GM18873 (cell line): ENCODE measurements around the gene COX6B2.
"Not testable (repeated sequence)": the region's sequence is repeated elsewhere in the genome, so short reads cannot be mapped to it uniquely, and the experiment has no call there.

Source experiments
- ATAC-seq: cut with Tn5 transposase; IDR thresholded peaks from one replicate; pipeline ENCODE4 v1.9.1; 2021; ENCODE audit warnings: mild to moderate bottlenecking, moderate library complexity, moderate number of reproducible peaks; ENCODE audit not compliant: unreplicated experiment, low FRiP score

COX6B2 gene, protein sequence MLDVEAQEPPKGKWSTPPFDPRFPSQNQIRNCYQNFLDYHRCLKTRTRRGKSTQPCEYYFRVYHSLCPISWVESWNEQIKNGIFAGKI

DNA sequence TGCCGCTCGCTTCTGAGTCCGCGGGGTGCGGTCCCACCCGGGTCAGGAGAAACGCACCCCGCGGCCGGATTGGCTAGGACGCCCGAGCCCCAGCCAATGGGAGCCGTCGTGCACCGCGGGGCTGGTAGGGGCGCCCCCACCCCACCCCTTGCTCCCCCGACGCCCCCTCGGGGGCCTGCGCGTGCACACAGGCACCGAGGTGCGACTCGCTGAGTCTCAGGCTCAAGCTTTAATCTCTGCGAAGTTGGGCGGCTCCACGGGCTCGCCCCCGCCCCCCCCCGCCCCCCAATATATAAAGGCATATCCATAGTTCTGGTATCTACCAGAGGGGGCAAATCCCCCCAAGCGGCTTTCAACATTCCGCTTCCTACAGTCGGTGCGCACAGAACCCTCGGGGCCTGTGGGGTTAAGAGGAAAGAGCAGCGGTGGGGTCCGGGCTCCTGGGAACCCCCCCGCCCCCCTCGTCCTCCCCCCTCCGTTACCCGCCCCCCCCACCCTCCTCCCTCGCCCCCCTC lies at the start of gene COX6B2:
Gene COX6B2, minus strand, starts transcription at position 22 of the 515 bp plus-strand sequence. CDS start 198 bp downstream, outside the sequence.
- ATAC-seq: no peak

GRCh38 chr19:55402509-55402908 lies 48.0 kb upstream of the COX6B2 start:
- ATAC-seq: no peak

DNA sequence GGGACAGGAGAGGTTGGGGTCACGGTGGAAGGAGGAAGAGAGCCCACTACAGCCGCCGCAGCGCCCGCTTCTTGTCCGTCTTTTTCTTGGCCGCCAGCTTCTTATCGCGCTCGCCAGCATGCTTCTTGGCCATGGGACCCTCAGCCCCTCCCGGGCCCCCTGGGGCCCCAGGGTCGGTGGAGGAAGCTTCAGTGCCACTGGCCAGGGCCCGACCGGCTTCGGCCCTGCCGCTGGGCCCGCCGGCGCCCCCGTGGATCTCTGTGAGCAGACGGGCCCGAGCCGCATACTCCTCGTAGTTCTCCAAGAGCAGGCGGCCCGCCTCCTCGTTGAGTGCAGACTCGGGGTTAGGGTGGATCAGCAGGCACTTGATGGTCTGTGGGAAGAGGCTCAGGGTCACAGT lies 46.9 kb upstream of the COX6B2 start:
- not testable (repeated sequence) for ATAC-seq

DNA sequence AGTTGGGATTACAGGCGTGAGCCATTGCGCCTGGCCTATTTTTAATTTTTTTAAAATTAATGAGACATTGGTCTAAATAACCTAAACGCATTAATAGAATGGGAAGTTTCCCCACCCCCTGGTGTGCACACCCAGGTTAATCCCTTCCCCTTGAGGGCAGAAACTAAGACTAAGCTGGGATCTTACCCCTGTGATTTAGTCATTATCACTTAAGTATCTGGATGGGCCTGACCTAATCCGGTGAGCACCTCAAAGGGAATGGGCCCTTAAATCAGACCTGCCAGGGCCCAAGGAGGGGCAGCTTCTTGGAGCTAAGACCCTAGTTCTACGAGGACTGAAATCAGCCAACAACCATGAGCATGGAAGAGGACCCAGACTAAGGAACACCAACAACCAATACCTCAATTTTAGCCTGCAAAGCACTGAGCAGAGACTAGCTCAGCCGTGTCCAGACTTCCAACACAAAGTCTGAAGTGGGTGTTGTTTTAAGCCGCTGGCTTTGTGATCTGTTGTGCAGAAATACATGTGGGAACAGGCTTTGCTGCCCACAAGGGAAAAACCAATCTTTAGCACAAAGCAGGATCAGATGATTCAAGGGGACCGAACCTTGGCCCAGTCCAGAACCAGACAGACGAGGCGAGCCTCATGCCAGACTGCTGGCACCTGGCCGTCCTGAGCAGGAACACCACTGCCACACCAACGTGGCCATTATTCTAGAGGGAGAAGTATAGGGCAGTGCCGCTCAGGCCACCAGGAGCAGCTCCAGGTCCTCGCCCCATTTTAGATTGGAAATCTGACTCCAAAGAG lies 46.0 kb upstream of the COX6B2 start:
- no peak for ATAC-seq

- no peak for ATAC-seq
Measured at GRCh38 chr19:55398200-55398925, 43.8 kb upstream of the COX6B2 start.

DNA sequence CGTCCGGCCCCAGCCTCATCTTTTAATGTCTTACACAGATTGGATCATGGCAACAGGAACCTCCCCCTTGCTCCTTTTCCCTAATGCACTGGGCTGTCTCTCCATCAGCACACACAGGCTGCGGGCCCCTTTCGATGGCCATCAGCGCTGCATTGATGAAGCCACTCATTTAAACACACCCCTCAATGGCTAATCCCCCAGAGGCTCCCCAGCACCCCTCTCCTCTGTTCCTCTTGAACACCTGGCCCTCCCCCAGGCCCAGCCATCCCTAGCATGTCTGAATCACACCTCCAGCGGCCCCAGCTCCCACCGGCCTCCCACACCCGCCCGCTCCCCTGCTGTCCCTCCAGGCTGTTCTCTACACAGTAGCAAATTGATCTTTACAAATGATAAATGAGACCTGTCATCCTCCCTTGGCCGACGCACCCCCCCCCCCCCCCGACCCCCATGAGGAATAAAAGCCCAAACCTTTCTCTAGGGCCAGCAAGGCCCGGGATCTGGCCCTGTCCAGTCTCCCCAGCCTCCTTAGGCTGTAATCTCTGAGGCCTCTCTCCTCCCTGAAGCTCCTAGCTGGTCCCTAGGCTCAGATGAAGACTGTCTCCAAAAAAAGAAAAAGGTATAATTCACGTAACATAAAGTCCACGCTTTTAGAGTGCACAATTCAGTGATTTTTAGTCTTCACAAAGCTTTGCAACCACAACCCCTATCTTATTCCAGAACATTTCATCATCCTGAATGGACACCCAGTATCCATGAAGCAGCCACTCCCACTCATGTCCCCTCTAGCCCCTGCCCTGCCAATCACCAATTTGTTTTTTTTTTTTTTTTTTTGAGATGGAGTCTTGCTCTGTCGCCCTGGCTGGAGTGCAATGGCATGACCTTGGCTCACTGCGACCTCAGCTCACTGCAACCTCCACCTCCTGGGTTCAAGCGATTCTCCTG lies 38.6 kb upstream of the COX6B2 start:
- ATAC-seq: no peak

DNA sequence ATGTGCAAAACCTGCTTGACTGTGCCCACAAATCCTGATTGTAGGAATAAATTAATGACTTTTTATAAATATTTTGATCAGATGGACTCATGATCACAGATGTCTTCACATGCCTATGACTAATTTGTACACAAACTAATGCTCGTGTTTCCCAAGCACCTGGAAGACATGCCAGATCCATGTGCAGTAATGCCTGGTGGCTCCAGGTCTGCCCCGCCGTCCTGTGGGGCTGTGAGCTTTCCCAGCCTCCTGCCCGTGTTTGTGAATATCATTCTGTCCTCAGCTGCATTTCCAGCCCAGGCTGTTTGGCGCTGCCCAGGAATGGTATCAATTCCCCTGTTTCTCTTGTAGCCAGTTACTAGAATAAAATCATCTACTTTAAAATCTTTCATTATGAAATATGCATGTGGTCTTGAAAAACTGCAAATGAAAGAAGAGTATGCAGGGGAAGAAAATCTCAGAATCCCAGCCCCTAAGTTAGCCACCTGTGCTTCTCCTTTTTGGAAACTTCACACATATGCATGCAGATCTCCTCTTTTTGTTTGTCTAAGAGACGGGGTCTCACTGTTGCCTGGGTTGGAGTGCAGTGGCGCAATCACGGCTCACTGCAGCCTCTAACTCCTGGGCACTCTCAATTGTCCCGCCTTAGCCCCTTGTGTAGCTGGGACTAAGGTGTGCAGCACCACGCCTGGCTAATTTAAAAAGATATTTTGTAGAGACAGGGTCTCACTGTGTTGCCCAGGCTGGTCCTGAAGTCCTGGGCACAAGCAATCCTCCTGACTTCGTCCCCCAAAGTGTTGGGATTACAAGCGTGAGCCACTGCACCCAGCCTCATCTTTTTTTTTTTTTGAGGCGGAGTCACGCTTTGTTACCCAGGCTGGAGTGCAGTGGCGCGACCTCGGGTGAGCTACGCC lies 37.4 kb upstream of the COX6B2 start:
- no peak for ATAC-seq

DNA sequence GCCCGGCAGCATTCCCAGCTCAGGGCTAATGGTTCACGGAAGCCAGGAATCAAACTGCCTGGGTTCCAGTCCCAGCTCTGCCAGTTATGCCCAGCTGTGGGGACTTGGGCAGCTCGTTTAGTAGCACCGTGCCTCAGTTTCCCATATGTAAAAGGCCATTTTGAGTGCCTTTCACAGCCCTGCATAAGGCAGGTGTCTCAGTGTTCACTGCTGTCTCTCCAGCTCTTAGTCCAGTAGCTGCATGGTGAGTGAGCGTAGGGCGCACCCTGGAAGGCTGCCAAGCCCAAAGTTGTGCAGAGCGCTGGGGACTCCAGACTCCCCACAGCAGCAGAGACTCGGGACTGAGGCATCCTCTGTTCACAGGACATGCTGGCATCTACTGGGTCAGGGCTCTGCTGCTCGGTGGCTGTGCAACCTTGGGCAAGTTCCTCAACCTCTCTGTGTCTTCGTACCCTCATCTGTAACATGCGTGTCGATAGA lies 36.7 kb upstream of the COX6B2 start:
- ATAC-seq: no peak

DNA sequence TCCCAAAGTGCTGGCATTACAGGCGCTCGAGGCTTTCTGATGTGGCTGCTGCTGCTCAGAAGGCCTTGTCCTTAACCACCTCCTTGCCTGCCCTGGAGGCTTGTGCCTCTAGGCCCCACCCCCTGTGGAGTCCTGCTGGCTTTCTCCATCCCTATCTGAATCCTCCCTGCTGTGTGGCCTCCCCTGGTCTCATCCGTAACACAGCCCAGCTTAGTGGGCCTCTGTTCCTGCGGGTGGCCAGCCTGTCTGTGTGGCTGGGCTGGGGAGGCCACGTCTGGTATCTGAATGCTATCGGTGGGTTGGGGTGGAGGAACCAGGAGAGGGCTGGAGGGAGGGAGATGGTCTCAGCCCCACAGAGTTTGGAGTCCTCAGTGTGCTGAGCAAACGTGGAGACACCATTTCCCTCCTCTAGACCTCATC lies 36.0 kb upstream of the COX6B2 start:
- ATAC-seq: no peak

- no peak for ATAC-seq
Measured at GRCh38 chr19:55389386-55390317, 35.1 kb upstream of the COX6B2 start.

DNA sequence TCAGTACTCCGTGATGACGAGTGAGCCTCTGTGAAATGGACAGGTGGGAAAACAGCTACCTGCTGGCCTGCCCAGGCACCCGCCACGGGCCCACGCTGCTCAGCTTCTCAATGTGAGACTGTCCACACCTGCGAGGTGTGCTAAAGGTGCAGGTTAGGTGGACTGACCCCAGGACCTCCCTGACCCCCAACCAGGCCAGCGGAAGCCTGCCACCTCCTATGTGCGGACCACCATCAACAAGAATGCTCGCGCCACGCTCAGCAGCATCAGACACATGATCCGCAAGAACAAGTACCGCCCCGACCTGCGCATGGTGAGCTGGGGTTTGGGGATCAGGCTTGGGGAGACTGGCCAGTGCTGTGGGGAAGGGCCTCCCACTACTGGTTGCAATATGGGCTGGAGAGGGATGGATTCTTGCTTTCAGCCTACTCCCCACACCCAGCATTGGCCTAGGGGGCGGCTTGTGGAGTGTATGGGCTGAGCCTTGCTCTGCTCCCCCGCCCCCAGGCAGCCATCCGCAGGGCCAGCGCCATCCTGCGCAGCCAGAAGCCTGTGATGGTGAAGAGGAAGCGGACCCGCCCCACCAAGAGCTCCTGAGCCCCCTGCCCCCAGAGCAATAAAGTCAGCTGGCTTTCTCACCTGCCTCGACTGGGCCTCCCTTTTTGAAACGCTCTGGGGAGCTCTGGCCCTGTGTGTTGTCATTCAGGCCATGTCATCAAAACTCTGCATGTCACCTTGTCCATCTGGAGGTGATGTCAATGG lies 33.4 kb upstream of the COX6B2 start:
- no peak for ATAC-seq

GRCh38 chr19:55386493-55386971 lies 32.0 kb upstream of the COX6B2 start:
- ATAC-seq: no peak

GRCh38 chr19:55385724-55386492 lies 31.4 kb upstream of the COX6B2 start, which contains the start of gene RPL28:
Gene RPL28, plus strand, starts transcription at chr19:55385932. Its CDS starts 426 bp downstream, at chr19:55386358.
- peak; percentile 66 for ATAC-seq

GRCh38 chr19:55384920-55385723 lies 30.6 kb upstream of the COX6B2 start:
- peak; percentile 52 for ATAC-seq

GRCh38 chr19:55384131-55384919 lies 29.8 kb upstream of the COX6B2 start, which contains the start of gene TMEM238:
Gene TMEM238, minus strand, starts transcription at chr19:55384292. Its CDS starts 33 bp downstream, at chr19:55384259.
- ATAC-seq: no peak
